ENCODE data around the gene SLC28A1. TPM values are rescaled to one million over a fixed set of nuclear protein-coding genes. Genes with fewer than 3 reads are reported as not detected.

The SLC28A1 gene
- total and polyA plus RNA-seq, 2 experiments from 2014 or later, result 2.5 to 3.0 TPM

GRCh38 chr15:84857418-84858004 is 27.0 kb upstream of the SLC28A1 start:
- no peak overlapping the region for H2AFZ ChIP-seq
- H3K27me3 ChIP-seq, result no peaks in the 10 kb centered on the region
- H3K4me1 ChIP-seq (ENCODE audit: insufficient read depth), result no peaks in the 10 kb centered on the region
- DNase-seq (ENCODE audit: low spot score), result no peak
- no peaks in the 10 kb centered on the region for H3K9me2 ChIP-seq (replicated peaks; ENCODE audit: insufficient read depth)
- no peaks in the 10 kb centered on the region for H3K36me3 ChIP-seq (replicated peaks; ENCODE audit: insufficient read depth, low read depth)
- no peak overlapping the region for H3K27ac ChIP-seq
- no peak overlapping the region for H3K4me2 ChIP-seq
- no peak for TF ChIP-seq CTCF (IDR thresholded peaks at IDR 0.05; ENCODE audit: poor library complexity)
- TF ChIP-seq EZH2phosphoT487 (IDR thresholded peaks at IDR 0.05; ENCODE audit: low read depth, severe bottlenecking, unreplicated experiment), result no peak
- TF ChIP-seq EZH2 (IDR thresholded peaks at IDR 0.05; ENCODE audit: borderline replicate concordance), result no peak
- WGBS (ENCODE audit: low lambda C conversion rate, missing lambda C conversion rate), result 98% methylated on average over 9 of the region's 15 CpGs
- H3K79me2 ChIP-seq, result no peaks in the 10 kb centered on the region
- no peaks in the 10 kb centered on the region for H4K20me1 ChIP-seq (ENCODE audit: insufficient read depth, poor library complexity, severe bottlenecking)
- no peaks in the 10 kb centered on the region for H3K9me3 ChIP-seq (ENCODE audit: low read depth)
- no peak overlapping the region for H3K4me3 ChIP-seq

GRCh38 chr15:84858231-84858630 is 26.2 kb upstream of the SLC28A1 start:
- Histone ChIP-seq H2AFZ (no peak overlapping the region), H3K4me2 (no peak overlapping the region)
- WGBS (ENCODE audit: low lambda C conversion rate, missing lambda C conversion rate), result 97% methylated on average over 10 of the region's 11 CpGs

GRCh38 chr15:84859144-84859543 is 25.3 kb upstream of the SLC28A1 start:
- no peaks in the 10 kb centered on the region for H3K9me2 ChIP-seq (replicated peaks; ENCODE audit: insufficient read depth)
- H3K4me1 ChIP-seq (ENCODE audit: insufficient read depth), result no peaks in the 10 kb centered on the region
- H2AFZ ChIP-seq, result no peak overlapping the region
- H3K9me3 ChIP-seq (ENCODE audit: low read depth), result no peaks in the 10 kb centered on the region
- no peaks in the 10 kb centered on the region for H3K27me3 ChIP-seq
- no peak overlapping the region for H3K27ac ChIP-seq
- no peak overlapping the region for H3K4me2 ChIP-seq
- TF ChIP-seq EZH2phosphoT487 (IDR thresholded peaks at IDR 0.05; ENCODE audit: low read depth, severe bottlenecking, unreplicated experiment) (no peak), EZH2 (IDR thresholded peaks at IDR 0.05; ENCODE audit: borderline replicate concordance) (no peak), CTCF (IDR thresholded peaks at IDR 0.05; ENCODE audit: poor library complexity) (no peak)
- H3K79me2 ChIP-seq, result no peaks in the 10 kb centered on the region
- H4K20me1 ChIP-seq (ENCODE audit: insufficient read depth, poor library complexity, severe bottlenecking), result no peaks in the 10 kb centered on the region
- 88% methylated on average over 8 of the region's 8 CpGs for WGBS (ENCODE audit: low lambda C conversion rate, missing lambda C conversion rate)
- no peaks in the 10 kb centered on the region for H3K36me3 ChIP-seq (replicated peaks; ENCODE audit: insufficient read depth, low read depth)
- no peak for DNase-seq (ENCODE audit: low spot score)
- no peak overlapping the region for H3K4me3 ChIP-seq

More at GRCh38 chr15:84858231-84858630, 26.2 kb upstream of the SLC28A1 start:
- DNase-seq (ENCODE audit: low spot score), result no peak
- H3K9me3 ChIP-seq (ENCODE audit: low read depth), result no peaks in the 10 kb centered on the region
- H3K27ac ChIP-seq, result no peak overlapping the region
- H3K9me2 ChIP-seq (replicated peaks; ENCODE audit: insufficient read depth), result no peaks in the 10 kb centered on the region
- H3K27me3 ChIP-seq, result no peaks in the 10 kb centered on the region
- TF ChIP-seq CTCF (IDR thresholded peaks at IDR 0.05; ENCODE audit: poor library complexity), result no peak
- TF ChIP-seq EZH2phosphoT487 (IDR thresholded peaks at IDR 0.05; ENCODE audit: low read depth, severe bottlenecking, unreplicated experiment), result no peak
- H4K20me1 ChIP-seq (ENCODE audit: insufficient read depth, poor library complexity, severe bottlenecking), result no peaks in the 10 kb centered on the region
- no peaks in the 10 kb centered on the region for H3K79me2 ChIP-seq
- H3K4me1 ChIP-seq (ENCODE audit: insufficient read depth), result no peaks in the 10 kb centered on the region
- no peak overlapping the region for H3K4me3 ChIP-seq
- no peaks in the 10 kb centered on the region for H3K36me3 ChIP-seq (replicated peaks; ENCODE audit: insufficient read depth, low read depth)

Data from hepatocyte (in vitro differentiated cells).